Raji (cell line): ENCODE data around the gene SPECC1.

Experiments
- POLR2A ChIP-seq: IDR thresholded peaks from 2 replicates; pipeline ENCODE4 v1.6.1; 2011; ENCODE audit warnings: low read depth, low read length, control low read depth; ENCODE audit not compliant: insufficient read depth

SPECC1 gene

DNA sequence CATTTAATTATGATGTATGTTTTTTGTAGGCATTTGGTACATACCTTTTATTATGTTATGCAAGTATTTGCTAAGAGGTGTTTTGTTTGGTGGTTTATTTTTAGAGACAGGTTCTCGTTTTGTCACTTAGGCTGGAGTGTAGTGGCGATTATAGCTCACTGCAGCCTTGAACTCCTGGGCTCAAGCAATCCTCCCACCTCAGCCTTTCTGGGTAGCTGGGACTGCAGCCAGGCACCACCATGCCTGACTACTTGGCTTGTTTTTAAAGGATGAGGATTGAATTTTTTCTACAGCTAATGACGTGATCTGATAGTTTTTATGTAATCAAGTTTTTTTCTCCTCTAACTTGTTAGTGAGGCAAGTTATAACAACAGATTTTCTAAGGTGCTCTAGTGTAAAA is 199.6 kb downstream of the SPECC1 start:
- TF ChIP-seq POLR2A, result no peak

DNA sequence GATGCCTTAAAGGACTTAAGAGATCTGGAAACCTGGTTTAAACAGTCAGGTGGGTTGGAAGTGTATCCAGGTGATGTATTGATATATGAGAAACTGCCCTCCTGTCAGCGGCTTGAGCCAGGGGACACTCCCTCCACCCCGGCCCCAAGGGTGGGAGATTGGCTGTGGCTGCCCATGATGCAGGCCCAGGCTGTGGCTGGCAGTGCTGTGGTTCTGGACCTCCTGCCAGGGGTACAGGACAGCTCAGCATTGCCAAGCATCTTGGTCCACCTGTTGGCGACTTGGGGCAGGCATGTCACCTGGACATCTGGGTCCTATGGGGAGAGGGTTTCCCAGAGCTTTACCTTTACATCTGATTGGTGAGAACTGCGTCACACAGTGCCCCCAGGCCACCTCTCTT is 201.0 kb downstream of the SPECC1 start:
- no peak for TF ChIP-seq POLR2A

DNA sequence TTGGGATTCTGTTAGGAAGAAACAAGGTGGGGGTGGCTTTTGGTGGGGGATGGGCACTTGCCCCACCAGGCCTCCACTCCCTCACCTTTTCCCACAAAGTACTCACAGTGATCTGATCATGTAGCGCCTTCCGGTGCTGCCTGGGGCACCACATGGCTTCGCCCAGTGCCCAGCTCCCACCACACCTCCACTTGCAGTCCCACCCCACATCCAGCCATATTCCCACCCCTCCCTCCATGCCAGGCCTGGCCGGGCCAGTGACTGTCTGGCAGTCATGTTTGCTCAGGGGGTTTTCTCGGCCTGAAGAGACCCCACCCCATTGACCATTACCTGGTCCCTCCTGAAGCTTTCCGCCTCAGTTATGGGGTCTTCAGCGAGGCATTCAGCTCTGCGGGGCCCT is 201.5 kb downstream of the SPECC1 start:
- TF ChIP-seq POLR2A, result no peak

DNA sequence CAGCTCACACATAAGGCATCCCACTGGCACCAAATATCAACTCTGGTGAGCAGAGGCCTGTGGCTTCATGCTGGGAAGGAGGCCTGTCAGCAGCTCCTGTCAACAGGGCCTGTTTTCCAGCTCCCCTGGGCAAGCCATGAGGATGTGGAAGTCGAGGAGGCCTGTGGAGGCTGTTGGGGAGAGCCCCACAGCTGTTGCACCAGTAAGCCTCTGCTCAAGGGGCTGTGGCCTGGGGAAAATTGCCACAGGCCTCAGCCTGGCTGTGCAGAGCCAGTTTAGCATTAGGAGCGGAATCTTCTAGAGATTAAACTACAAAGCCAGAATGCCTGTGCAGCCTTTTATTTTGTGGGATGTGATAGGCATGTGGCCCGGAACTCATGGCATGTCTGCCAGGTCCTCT is 202.1 kb downstream of the SPECC1 start:
- no peak for TF ChIP-seq POLR2A

DNA sequence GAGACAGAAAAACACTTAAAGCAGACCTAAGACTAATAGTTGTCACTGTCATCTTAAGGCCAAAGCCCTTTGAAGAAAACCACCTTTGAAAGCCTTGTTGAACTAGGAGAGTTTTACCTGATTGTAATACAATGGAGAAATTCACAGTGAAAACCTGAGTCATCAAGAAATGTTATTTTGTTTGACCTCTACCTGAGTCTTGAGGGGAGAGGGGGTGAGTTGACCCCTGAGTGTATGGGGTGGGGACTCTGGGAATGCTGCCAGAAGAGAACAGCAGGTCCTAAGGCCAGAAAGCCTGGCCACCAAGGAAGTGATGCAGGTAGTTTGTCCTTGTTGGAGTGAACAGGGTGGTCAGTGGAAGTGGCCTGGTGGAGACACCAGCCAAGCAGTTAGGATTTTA is 204.3 kb downstream of the SPECC1 start:
- no peak for TF ChIP-seq POLR2A

DNA sequence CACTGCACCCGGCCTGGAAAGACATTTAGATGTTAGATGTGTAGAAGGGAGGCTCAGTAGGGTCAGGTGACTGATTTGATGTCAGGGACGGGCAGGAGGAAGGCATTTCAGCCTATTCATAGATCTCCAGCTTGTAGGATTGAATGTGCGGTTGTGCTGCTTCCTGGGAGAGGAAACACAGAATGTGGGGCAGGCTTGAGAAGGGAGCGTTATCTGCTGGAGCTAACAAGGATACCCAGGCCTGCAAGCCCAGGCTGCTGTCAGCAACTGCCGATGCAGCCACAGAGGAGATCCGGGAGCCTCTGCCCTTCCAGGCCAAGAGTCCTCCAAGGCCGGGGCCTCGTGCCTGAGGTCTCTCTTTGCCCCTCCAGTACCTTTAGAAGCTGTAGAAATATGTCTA is 205.6 kb downstream of the SPECC1 start:
- TF ChIP-seq POLR2A, result no peak

DNA sequence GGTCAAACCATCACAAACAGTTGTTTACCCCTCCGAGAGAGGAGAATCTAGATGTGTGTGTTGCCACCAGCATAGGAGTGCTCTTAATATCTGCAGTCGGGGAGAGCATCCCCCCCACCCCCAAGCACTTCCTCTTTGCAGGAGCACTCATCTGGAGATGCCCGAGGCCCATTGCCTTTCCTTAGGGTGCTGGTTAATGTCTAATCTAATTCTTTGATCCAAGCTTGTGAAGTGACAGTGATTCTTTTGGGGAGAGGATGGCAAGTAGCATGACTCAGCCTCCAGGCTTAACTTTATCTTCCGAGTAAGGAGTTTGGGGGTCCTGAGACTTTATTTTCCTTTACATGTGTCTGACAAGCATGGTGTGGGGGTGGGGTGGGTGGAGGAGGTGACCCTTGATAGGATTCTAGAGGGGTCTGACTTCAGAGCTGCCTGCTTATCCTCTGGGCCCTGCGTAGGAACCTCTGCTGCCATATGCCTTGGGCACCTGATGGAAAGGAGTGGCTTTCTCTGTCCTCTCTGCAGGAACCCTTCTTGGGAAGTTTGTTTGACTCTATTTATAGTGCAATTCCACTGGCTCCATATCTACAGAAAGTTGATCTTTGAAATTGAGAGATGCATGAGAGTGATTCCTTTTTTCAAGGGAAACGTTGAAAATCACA is 207.1 kb downstream of the SPECC1 start:
- no peak for TF ChIP-seq POLR2A

DNA sequence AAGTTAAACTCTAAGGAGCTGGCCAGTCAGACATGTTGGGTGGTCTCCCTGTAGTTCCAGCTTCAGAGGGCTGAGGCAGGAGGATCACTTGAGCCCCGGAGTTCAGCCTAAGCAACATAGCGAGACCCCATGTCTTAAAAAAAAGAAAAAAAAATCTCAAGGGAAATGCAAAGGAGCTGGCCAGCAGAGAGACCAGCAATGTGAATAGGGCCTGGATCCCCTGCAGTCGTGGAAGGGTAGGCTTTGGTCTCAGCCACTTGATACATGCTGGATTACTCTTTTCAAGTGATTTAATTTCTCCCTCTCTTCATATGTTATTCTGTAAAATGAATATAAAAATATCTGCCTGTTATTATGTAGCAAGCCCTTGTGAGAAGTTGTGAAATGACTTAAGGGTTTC is 207.7 kb downstream of the SPECC1 start:
- no peak for TF ChIP-seq POLR2A

DNA sequence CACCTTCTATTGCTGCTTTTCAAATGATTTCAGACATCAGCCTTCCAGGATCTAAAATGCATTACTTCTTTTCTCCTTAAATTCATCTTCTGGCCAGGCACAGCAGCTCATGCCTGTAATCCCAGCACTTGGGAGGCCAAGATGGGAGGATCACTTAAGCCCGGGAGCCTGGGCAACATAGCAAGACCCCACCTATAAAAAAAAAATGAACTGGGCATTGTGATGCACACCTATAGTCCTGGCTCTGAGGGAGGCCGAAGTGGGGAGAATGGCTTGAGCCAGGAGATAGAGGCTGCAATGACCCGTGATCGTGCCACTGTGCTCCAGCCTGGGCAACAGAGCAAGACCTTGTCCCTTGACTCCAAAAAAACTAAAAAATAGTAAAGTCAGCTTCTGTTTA is 208.5 kb downstream of the SPECC1 start:
- TF ChIP-seq POLR2A, result no peak

DNA sequence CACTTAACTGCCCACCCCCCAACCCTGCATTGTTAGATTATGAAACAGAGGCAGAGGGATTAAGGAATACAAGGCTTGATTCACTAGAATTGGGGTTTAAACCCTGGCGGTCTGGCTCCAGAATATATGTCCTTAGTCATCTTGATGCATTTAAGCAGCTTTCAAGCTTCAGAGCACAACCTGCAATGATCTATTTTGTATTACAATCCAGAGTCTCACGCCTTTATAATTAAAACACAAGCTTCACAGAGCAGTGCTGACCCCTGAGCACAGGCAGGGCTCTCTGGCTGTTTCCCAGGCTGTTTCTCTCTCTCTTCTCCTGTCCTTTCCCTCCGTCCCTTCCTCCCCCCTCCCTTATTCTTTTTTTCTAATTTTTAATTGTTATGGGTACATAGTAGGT is 209.1 kb downstream of the SPECC1 start:
- TF ChIP-seq POLR2A, result no peak

DNA sequence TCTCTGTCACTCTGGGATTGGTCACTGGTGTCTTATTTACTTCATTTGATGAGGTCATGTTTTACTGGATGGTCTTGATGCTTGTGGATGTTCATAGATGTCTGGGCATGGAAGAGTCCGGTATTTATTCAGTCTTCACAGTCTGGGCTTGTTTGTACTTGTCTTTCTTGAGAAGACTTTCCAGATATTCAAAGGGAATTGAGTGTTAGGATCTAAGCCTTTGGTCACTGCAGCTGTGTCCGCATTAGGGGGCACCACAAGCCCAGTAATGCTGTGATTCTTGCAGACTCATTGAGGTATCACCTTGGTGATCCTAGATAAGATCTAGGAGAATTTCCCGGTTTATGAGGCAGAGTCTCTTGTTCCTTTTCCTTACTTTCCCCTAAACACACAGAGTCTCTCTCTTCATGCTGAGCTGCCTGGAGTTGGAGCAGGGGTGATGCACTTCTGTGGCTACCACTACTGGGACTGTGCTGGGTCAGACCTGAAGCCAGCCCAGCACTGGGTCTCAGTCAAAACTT is 214.7 kb downstream of the SPECC1 start:
- TF ChIP-seq POLR2A, result no peak

DNA sequence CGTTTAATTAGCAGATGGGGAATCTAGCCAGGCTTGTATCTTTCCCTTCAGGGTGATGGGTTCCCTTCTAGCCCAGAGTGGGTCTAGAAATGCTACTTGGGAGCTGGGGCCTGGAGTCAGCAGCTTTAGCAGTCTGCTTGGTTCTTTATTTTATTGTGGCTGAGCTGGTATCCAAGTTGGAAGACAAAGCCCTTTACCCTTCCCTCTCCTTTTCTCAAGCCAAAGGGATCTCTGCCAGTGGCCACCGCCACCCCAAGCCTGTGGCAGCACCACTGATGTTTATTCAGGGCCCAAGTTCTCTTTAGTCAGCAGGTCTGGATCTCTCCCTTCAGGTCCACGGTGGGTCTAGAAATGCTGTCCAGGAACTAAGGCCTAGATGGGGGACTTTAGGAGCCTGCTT is 215.2 kb downstream of the SPECC1 start:
- TF ChIP-seq POLR2A, result no peak

DNA sequence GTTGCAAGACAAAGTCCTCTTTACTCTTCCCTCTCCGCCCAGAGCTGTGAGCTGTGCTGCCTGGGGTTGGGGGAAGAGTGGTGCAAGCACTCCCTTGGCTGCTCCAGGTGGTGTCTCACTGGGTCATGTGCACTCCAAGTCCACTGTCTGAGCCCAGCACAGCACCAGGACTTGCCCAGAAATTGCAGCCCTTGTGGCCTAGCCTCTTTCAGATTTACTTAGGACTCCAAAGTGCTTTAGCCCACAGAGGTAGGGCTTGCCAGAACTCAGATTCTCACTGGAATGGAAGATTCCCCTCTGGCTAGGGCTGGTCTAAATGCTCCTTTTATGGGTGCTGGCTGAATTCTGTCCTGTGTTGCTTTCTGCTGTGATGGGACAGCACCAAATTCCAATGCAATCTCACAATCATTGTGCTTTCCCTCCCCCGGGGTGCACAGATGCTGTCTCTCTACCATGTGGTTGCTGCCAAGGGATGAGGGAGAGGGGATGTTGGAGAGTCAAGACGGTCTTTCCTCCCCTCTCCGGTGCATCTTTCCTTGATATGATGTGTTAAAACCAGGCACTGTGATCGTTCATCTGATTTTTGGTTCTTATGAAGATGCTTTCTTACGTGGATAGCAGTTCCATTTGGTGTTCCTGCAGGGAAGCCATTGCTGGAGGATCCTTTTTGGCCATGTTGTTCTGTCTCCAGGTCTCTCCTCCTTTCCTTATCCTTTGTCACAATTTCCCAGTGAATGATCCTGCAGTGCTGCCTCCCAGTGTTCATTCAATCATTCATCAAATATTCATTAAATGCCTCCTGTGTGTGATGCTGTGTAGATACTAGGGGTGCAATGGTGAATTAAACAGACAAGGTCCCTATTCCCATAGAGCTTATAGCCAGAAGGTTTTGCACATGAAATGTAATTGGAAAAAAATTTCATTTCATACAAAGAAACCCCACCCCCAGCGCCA is 216.3 kb downstream of the SPECC1 start:
- no peak for TF ChIP-seq POLR2A

DNA sequence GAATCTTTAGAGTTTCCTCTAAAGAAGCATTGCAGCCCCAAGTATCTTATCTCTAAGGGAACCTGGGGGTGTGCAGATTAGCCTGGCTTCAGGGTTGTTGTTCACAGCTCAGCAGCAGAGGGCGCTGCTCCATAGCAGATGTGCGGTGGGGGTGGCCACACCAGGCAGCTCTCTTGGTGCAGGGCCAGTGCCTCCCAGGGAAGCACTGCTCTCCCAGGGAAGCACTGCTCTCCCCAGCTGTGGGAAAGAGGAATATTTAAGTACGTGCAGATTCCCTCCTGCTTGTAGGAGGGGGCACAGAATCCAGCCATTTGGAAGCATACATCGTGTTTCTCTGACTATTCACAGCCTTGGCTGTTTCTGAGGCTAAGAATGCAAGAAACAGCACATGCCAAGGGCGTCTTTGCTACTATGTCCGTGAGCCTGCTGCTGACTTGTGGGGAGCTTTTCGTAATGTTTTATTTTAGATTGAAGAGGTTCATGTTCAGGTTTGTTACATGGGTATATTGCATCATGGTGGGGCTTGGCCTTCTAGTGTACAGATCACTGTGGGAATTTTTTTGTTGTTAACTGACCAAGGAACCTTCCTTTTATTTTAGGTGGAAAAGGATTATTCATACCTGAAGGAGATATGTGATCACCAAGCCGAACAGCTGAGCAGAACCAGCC is 217.8 kb downstream of the SPECC1 start:
- TF ChIP-seq POLR2A, result no peak

DNA sequence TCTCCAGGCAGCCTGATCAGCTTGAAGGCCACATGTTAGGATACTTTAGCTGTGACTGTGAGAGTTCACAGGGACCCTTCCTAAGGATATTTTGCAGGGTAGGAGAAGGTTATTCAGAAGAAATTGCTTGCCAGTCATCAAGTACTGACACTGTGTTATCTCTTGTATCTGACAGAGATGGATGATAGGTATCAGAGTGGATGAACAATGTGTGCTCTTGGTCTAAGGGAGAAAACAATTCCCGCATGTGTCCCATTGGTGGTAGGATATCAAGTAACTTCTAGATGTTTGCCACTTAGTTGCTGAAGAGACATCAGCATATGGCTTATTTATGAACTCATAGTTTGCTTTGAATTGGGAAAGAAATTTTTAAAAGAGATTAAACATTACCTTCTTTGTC is 219.3 kb downstream of the SPECC1 start:
- TF ChIP-seq POLR2A, result no peak

DNA sequence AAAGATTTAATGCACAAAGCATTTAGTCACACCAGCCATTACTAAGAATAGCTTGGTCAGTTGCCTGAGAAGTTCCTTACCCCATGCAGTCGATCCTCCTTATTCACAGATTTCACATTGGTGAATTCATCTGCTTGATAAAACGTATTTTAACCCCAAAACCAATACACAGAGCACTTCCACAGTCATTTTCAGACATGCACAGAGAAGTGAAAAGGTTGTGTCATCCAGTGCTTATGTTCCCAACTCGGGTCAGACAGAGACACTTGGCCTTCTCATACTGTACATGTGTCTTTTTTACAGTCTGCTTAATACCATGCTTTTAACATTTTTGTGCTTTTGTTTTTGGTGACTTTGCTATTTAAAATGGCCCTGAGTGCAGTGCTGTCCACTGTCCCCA is 219.7 kb downstream of the SPECC1 start:
- no peak for TF ChIP-seq POLR2A
